AG20443 (cell line): ENCODE measurements around the gene FUZ.

ENCODE experiments used
- DNase-seq: peaks from one replicate; pipeline ENCODE4 v3.0.0; 2012; ENCODE audit warnings: low spot score, mixed read lengths

Gene FUZ, protein sequence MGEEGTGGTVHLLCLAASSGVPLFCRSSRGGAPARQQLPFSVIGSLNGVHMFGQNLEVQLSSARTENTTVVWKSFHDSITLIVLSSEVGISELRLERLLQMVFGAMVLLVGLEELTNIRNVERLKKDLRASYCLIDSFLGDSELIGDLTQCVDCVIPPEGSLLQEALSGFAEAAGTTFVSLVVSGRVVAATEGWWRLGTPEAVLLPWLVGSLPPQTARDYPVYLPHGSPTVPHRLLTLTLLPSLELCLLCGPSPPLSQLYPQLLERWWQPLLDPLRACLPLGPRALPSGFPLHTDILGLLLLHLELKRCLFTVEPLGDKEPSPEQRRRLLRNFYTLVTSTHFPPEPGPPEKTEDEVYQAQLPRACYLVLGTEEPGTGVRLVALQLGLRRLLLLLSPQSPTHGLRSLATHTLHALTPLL

DNA sequence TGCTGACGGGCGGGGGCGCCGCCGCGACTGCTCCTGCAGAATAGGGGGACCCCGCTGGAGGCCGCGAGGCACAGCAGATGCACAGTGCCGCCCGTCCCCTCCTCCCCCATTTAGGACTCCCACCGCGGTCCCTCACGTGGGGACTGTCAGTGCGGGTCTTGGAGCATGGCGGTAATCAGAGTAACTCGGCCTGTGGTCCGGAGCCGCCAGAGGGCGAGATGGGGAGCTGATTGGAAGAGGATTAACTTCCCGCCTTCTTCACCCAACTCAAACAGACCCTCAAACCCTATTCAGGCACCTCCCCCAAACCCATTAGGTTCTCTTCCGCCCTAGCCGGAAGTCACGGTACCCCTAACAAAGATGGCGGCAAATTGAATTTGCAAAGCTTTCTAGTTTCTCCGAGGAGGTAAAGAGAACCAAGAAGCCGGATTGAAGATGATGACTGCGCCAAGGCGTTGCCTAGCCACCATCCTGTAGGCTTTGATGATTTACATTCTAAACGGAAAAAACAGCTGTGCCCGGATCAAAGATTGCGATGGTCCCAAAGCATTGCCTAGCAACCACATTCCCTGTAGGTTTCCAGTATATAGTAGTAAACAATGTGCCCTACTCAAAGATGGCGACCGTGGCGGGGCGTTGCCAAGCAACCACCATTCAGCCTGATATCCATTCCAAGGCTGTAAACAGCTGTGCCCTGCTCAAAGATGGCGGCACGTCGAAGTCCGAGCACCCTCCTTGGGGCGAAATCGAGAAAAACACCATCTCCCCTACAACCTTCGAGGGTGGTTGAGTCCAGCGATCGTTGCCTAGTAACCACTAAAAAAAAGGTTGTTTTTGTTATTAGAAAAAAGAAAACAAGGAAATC is at the start of gene FUZ:
TSS of gene FUZ (minus strand) at position 296 of the 865 bp plus-strand sequence. CDS start at position 110, 186 bp downstream.
- peak; percentile 93 for DNase-seq

DNA sequence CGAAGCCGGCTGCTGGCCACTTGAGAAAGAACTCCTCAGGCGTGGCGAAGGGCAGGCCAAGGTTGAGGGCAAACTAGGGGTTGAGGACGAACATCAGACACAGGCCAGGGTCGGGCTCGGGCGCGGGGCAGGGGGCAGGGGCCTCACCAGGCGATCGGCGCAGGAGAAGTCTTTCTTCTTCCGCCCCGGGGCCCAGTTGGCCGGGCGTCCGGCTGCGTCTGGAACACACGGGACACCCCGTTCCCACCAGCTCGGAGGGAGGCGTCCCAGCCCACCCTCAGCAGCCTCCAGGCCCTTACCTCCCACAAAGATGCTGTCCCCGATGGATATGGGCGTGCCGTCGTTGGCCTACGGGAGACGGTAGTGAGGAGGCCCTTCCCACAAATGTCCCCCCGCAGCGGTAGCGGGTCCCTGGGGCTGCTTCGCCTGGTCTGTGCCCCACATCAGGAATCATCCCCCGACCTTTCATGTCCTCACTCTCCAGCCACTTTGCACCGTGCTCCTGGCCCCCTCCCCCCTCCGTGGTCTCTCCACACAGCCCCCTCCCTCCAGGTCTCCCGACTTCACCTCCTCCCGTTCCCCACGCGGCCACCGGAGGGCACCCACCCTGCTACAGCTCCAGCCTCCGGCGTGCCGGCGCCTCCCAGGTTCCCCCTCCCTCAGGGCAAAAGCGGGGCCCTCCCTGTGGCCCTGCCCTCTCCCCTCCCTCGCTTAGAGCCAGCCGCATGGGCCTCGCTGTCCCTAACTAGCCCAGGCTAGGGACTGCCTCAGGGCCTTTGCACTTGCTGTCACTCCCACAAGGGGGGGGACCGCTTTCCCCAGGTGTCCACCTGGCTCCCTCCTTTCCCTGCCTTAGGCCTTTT is 49.5 kb upstream of the FUZ start:
- DNase-seq, result no peak

DNA sequence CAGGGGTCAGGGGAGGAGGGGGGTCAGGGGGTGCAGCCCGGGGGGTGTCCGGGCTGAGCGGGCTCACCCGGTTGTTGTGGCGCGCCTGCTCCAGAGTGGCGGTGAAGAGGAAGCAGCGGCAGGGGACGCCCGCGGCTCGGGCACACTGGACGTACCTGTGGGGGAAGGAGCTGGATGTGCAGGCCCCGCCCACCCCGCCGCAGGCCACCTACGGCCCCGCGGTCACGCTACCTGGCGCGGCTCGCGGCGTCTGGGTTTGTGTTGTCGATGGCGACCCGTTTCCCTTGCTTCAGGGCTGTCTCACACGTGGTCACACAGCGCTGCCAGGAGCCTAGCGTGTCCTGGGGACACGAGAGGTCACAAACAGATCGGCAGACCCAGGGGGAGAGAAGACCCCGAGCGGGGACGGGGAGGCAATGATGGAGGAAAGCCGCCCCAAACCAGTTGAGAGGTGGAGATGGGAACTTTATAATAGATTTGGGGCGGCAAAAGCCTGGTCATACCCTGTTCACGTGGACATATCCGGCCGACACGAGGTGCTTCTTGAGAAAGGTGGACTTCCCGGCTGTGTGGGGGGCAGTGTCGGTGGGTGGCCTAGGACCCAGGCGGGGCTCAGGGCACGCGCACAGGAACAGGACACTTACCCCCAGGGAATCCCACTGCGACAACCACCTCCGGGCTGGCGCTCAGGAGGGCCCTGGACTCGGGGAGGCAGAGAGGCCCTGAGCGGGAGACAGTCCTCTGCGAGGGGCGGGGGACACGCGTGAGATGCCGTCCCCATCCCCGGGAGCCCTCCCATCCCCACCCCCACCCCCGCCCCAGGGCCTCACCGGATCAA is 48.7 kb upstream of the FUZ start:
- DNase-seq, result no peak

DNA sequence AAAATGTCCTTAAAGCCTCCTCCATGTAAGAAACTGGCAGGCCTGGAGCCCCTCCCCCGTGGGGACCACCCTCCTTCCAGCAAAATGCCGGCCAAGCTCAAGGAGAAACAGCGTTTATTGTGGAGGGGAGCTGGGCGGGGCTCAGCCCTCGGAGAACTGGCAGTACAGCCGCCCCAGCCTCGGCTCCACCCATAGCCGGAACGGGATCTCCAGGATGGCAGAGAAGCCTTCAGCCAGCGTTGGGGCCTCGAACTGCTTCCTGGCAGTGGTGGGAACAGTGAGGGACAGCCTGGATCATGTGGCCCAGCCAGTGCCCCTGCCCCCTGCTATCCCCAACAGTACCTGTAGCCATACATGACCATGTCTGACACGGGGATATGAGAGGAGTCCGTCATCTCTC is 48.0 kb upstream of the FUZ start:
- DNase-seq, result peak; percentile 35

DNA sequence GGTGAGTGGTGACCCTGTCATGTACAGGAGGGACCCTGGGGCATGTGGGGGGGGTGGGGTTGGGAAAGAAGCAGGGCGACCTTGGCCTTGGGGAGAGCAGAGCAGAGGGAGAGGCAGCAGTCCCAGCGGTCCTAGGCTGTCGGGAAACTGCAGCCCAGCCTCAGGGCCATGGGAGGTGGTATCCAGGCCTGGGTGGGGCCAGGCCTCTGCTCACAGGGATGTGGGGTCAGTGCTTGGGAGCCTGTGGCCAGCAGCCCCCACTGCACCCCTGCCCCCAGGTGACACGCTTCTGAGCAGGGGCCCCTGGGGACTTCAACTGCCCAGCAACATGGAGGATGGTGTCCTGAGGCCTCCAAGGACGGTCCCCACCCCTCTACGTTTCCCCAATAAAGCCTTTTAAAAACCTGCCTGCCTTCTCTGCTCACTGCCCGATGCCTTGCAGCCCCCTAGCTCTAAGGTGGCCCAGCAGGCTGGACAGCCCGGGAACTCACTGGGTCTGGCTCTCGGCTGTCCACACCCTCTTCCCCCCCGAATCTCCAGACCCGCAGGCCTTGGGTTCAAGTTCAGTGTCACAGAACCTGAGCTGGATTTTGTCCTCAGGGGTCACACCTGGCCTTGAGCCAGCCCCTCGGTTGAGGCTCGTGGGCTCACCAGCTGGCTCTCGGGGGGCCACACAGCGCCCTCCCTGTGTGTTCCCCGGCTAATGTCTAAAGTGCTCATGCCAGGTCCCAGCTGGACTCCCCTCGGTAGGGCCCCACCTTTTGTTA is 47.4 kb upstream of the FUZ start:
- DNase-seq, result no peak

DNA sequence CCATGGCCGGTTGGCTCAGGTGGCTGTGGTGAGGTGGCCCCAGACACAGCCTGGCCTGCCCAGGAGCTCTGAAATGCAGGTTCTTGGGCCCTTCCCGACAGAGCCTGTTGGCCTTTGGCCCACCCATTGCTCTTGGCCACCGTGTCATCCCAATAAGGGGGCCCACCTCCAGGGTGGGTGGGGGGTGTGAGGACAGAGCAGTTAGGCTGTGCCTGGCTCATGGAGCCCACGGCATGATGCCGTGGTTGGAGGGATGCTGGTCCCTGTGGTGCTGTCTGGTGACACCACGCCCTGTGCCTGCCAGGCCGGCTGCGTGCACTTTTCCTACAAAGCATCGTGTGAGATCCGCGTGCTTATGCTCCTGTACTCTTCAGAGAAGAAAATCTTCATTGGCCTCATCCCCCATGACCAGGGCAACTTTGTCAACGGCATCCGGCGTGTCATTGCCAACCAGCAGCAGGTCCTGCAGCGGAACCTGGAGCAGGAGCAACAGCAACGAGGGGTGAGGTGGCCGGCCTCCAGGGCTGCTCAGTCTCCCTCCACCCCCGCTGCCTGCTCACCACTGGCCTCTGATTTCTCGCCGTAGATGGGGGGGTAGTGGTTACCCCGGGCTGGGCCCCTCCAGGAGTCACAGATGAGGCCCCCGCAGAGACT is 46.7 kb upstream of the FUZ start:
- no peak for DNase-seq

DNA sequence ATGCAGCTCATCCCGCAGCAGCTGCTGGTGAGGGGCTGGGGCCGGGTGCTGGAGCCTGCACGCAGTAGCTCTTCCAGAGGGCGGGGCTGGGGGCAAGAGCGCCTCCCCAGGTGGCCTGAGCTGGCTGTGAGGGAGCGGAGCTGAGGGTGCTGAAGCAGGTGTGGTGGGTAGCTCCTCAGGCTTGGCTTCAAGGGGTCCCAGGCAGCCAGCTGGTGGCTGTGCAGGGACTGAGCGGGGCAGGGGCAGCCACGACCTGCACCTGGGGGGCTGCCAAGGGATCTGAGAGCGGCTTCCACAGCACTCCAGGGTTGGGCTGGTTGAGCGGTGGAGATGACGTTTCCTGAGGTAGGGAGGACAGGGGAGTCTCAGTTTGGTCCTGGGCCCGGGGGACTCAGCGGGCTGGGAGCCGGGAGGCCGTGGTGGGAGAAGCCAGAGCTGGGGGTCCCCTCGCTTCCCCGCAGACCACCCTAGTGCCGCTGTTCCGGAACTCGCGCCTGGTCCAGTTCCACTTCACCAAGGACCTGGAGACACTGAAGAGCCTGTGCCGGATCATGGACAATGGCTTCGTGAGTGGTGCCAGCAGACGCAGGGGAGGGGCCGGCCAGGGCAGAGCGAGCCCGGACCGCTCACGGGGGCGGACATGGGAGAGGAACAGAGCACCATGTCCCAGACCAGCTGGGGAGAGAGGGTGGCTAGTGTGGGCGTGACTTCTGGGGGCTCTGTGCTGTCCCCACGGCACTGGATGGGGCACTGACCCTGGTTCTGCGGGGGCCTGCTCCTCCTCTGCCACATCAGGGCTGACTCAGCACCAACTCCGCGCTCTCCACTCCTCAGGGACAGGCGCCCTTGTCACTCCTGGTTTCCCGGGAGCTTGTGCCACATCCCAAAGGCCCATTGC is 45.2 kb upstream of the FUZ start:
- no peak for DNase-seq

DNA sequence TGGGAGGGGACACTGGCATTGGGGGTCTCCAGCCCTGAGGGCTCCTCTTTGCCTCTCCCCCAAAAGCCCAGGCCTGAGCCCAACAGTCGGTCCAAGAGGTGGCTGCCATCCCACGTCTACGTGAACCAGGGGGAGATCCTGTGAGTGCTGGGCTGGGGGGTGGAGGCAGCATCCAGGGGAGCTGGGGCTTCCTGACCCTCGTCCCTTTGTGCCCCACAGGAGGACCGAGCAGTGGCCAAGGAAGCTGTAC is 44.7 kb upstream of the FUZ start:
- DNase-seq, result no peak

DNA sequence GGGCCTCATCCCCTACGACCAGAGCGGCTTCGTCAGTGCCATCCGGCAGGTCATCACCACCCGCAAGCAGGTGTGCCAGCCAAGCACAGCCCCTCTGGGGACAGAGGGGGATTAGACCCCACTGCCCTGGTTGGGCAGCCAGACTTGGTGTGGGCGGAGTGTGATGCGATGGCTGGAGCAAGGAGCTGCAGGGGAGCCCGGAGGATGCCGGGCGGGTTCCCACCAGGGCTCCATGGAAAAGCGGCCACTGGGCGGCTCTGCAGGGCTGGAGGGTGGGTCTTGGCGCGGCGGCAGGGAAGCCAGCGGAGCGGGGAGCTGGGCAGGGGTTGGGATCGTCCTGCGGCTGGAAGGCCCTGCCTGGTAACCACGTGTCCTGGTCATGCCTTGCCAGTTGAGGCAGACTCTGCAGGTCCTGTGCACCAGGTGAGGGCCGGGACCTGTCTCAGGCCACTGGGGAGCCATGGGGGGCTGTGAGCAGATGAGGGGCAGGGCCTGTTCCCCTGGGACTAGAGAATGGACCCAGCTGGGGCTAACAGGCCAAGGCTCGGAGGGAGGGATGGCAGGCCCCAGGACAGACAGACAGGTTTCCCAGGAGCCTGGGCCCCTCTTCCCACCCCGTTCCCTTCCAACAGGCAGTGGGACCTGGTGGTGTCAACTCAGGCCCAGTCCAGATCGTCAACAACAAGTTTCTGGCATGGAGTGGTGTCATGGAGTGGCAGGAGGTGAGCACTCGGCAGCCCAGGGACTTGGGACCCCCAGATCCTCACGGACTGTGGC is 44.2 kb upstream of the FUZ start:
- DNase-seq, result no peak

DNA sequence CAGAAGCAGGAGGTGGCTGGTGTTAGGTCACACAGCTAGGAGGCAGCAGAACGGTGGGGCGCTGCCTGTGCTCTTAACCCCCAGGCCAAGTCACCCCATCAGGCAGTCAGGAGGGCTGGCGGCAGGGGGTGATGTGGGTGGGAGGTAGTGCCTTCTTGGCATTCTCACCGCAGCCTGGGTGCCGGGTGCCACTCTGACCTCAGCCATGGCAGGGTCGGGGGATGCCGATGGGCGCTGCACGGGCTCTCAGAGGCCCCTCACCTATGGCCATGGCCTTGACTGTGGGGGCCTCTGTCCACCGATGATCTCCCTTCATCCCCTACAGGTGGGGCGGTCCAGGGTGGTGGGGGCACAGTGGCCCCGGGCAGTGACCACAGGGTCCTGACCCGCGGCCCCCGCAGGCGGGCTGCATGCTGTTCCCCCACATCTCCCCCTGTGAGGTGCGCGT is 43.5 kb upstream of the FUZ start:
- DNase-seq, result no peak

DNA sequence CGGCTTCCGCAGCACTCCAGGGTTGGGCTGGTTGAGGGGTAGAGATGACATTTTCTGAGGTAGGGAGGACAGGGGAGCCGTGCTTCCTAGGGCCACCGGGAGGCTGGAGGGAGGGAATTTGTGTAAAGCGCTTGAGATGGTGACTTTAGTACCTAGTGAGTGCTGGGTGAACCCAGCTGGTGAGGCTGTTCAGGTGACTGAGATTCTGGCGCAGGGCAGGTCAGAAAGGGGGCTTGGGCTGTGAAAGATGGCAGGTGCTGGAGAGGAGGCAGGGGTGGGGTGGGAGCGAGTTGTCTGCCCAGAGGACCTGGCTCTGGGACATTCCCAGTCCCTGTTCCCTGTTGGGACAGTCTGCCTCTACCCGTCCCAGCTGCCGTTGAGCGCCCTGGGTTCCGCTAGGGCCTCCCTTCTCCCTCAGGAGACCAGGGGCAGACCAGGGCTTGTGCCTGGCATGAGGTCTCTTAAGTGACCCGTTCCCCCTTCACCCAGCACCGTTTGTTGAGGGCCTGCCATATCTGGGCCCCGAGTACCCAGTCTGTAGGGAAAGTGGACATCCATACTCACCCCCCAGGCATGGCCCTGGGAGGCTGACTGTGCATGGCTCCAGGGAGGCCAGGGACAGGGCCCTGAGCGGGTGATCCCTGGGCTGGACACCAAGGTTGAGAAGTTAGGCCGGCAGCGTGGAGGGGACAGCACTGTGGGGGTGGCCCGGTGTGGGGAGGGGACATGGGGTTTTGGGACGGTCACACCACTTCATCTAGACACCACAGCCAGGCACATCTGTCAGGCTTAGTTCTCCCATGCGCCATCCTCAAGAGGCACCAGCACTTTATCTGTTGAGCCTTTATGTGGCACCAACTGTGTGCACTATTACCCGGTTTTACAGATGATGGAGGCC is 42.8 kb upstream of the FUZ start:
- no peak for DNase-seq

DNA sequence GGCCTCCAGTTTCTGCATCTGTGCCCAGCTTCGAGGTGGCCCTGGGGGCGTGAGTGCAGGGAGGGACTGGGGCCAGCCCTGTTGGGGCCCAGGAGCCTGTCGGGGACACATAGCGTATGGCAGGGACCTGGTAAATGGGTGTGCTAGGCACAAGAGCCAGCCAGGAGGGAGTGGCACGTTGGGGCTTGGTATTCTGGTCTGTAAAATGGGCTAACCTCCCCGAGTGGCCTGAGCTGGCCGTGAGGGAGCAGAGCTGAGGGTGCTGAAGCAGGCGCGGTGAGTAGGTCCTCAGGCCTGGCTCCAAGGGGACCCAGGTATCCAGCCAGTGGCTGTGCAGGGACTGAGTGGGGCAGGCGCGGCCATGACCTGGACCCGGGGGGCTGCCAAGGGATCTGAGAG is 42.2 kb upstream of the FUZ start:
- DNase-seq, result no peak

DNA sequence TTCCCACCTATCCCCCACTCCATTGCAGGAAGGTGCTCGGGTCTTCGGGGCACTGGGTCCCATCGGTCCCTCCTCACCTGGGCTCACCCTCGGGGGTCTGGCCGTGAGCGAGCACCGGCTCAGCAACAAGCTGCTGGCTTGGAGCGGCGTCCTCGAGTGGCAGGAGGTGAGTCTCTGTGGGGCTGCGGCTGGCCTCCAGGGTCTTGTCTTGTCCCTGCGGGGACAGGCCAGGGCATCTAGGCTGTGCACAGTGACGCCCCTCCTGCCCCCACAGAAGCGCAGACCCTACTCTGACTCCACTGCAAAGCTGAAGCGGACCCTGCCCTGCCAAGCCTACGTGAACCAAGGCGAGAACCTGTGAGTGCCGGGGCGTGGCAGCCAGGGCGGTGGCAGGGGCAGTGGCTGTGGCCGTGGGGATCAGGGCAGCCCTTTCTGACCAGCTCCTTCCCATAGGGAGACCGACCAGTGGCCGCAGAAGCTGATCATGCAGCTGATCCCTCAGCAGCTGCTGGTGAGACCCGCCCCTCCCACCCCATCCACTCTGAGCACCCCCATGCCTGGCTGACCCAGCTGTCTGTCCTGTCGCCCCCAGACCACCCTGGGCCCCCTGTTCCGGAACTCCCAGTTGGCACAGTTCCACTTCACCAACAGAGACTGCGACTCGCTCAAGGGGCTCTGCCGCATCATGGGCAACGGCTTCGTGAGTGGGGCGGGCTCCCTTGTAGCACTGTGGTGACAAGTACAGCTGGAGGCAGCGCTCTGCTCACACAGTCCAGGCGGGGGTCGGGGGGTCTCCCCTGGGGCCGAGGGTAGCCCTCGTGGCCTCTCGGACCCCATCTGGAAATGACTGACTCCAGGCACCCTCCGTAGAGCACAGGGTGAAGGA is 41.5 kb upstream of the FUZ start:
- DNase-seq, result no peak

DNA sequence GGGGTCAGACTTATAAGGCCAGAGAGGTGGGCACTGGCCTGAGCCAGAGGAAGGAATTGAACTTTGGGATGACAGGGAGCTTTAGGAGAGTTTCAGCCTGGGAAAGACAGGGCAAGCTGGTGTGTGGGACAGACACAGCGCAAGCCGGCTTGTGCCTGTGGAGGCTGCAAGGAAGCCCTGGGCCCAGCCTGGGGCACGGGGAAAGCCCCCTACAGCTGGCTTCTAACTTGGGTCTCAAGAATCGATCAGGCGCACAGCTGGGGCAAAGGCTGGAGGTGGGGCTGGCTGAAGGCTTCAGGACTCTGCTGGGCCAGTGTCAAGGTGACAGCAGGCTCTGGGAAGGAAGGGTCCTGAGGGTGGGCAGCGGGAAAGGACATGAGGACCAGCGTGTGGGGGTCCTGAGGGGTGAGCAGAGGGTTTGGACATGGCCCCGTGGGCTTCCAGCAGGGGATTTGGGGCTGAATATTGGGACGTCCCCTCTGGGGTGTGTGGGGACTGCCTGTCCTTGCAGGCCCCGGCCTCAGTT is 40.8 kb upstream of the FUZ start:
- DNase-seq, result no peak

DNA sequence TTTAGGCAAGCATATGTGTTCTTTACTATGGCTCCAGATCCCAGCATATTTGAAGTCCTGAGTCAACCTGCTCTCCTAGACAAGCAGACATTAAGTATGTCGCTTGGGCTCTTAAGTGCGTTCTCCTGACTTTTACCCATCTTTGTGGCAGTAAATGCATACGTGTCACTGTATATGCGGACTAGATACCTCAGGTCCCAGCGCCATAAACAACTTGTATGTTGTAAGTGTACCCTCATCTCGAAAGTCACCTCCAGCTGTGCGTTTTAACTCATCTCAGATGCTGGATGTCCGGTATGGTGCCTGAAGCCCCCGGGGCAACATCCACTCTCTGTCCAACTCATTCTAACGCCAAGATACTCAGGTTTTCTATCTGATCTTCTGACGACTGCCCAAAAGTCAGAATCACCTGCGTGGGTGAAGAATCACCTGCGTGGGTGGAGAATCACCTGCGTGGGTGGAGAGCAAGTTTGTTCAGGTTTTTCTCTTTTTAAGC is 39.6 kb upstream of the FUZ start:
- DNase-seq, result no peak
